RPMI7951 (cell line): ENCODE data around the gene ADGRL3. TPM values are rescaled to one million over a fixed set of nuclear protein-coding genes. Genes with fewer than 3 reads are reported as not detected.
"Not testable (repeated sequence)": the region's sequence is repeated elsewhere in the genome, so short reads cannot be mapped to it uniquely, and the experiment has no call there.

Experiments
- DNase-seq: peaks from one replicate; pipeline ENCODE4 v3.0.0-alpha.2; 2012; ENCODE audit warnings: low read depth
- total RNA-seq: library from RNA; depleted of rRNA; stranded (reverse); fragments of >200 nt; shearing (Covaris generic); gene quantifications from 2 replicates; pipeline ENCODE4 v1.2.3, GENCODE V29; 2014

The ADGRL3 gene
- total RNA-seq, 1 experiment from 2014 or later = not detected

- DNase-seq = no peak
Measured at GRCh38 chr4:61493470-61493869, 293.3 kb downstream of the ADGRL3 start.

GRCh38 chr4:61500883-61501282 is 300.8 kb downstream of the ADGRL3 start:
- DNase-seq = no peak

- DNase-seq = no peak
Measured at GRCh38 chr4:61501812-61502211, 301.7 kb downstream of the ADGRL3 start.

- DNase-seq = no peak
Measured at GRCh38 chr4:61505773-61506685, 305.9 kb downstream of the ADGRL3 start.

- no peak for DNase-seq
Measured at GRCh38 chr4:61507091-61507490, 307.0 kb downstream of the ADGRL3 start.

- not testable (repeated sequence) for DNase-seq
Measured at GRCh38 chr4:61509721-61510241, 309.7 kb downstream of the ADGRL3 start.

GRCh38 chr4:61511716-61512488 is 311.8 kb downstream of the ADGRL3 start:
- DNase-seq = no peak

- DNase-seq = no peak
Measured at GRCh38 chr4:61514991-61515390, 314.9 kb downstream of the ADGRL3 start.

- no peak for DNase-seq
Measured at GRCh38 chr4:61517144-61517543, 317.0 kb downstream of the ADGRL3 start.

GRCh38 chr4:61520166-61520565 is 320.0 kb downstream of the ADGRL3 start:
- DNase-seq = no peak

GRCh38 chr4:61520681-61521160 is 320.6 kb downstream of the ADGRL3 start:
- no peak for DNase-seq

- DNase-seq = no peak
Measured at GRCh38 chr4:61521451-61521850, 321.3 kb downstream of the ADGRL3 start.

- no peak for DNase-seq
Measured at GRCh38 chr4:61522312-61522711, 322.2 kb downstream of the ADGRL3 start.

GRCh38 chr4:61527888-61528287 is 327.8 kb downstream of the ADGRL3 start:
- DNase-seq = no peak

GRCh38 chr4:61528595-61528994 is 328.5 kb downstream of the ADGRL3 start:
- no peak for DNase-seq

GRCh38 chr4:61531188-61531587 is 331.1 kb downstream of the ADGRL3 start:
- no peak for DNase-seq

- no peak for DNase-seq
Measured at GRCh38 chr4:61532336-61533000, 332.3 kb downstream of the ADGRL3 start.

- no peak for DNase-seq
Measured at GRCh38 chr4:61533140-61533539, 333.0 kb downstream of the ADGRL3 start.

GRCh38 chr4:61540944-61541343 is 340.8 kb downstream of the ADGRL3 start:
- DNase-seq = no peak

- no peak for DNase-seq
Measured at GRCh38 chr4:61541459-61541858, 341.3 kb downstream of the ADGRL3 start.

GRCh38 chr4:61543976-61544375 is 343.9 kb downstream of the ADGRL3 start:
- DNase-seq = no peak
